Keratinocyte (primary cell): ENCODE data around the gene STX18. TPM values are rescaled to one million over a fixed set of nuclear protein-coding genes. Genes with fewer than 3 reads are reported as not detected.

Experiments used
- DNase-seq: peaks from one replicate; pipeline ENCODE4 v3.0.0-alpha.2; 2011; ENCODE audit warnings: low read depth, missing footprints, low spot score
- FAIRE-seq: peaks from 2 replicates; lab custom pipeline; 2011; peaks lifted over from hg19 to GRCh38; lab: Jason Lieb, UNC
- H2AFZ ChIP-seq: 2 replicates; pipeline ENCODE4 v1.6.0; 2012; ENCODE audit warnings: low read length, control low read depth, inconsistent platforms; ENCODE audit not compliant: control insufficient read depth
- H3K27ac ChIP-seq: 2 replicates; pipeline ENCODE4 v1.5.1; 2011; ENCODE audit warnings: low read length; ENCODE audit not compliant: control insufficient read depth, insufficient read depth
- H3K27me3 ChIP-seq: 3 replicates; pipeline ENCODE4 v1.6.0; 2011; ENCODE audit warnings: low read length; ENCODE audit not compliant: control insufficient read depth, insufficient read depth; ENCODE audit errors: extremely low read depth
- H3K36me3 ChIP-seq, 2 experiments: 2 replicates in 1 of 2; 3 replicates in 1 of 2; pipeline ENCODE4 v1.5.1; 2011; ENCODE audit warnings: low read length in 2 of 2, mild to moderate bottlenecking in 1 of 2; ENCODE audit not compliant: control insufficient read depth in 2 of 2, insufficient read depth in 2 of 2; ENCODE audit errors: extremely low read depth in 1 of 2
- H3K4me1 ChIP-seq: 3 replicates; pipeline ENCODE4 v1.5.1; 2011; ENCODE audit warnings: low read length; ENCODE audit not compliant: control insufficient read depth, insufficient read depth; ENCODE audit errors: extremely low read depth
- H3K4me2 ChIP-seq: 3 replicates; pipeline ENCODE4 v1.6.0; 2011; ENCODE audit warnings: low read depth, low read length; ENCODE audit not compliant: control insufficient read depth, insufficient read depth; ENCODE audit errors: extremely low read depth
- H3K4me3 ChIP-seq, 3 experiments: fragments of 200-600 bp in 1 of 3; sonication (generic) in 1 of 3; 2 replicates in 2 of 3; 3 replicates in 1 of 3; pipeline ENCODE4 v1.5.1; 2011 to 2016; ENCODE audit warnings: low read length in 3 of 3, mild to moderate bottlenecking in 3 of 3, control low read depth in 2 of 3, inconsistent platforms in 1 of 3, low read depth in 1 of 3, mixed read lengths in 1 of 3, mixed run types in 1 of 3, moderate library complexity in 1 of 3; ENCODE audit not compliant: control insufficient read depth in 2 of 3, insufficient read depth in 2 of 3; ENCODE audit errors: extremely low read depth in 1 of 3
- H3K79me2 ChIP-seq: 2 replicates; pipeline ENCODE4 v1.6.0; 2012; ENCODE audit warnings: low read length; ENCODE audit not compliant: control insufficient read depth, insufficient read depth
- H3K9ac ChIP-seq: 3 replicates; pipeline ENCODE4 v1.6.0; 2011; ENCODE audit warnings: low read length; ENCODE audit not compliant: control insufficient read depth, insufficient read depth; ENCODE audit errors: extremely low read depth
- H3K9me1 ChIP-seq: 3 replicates; pipeline ENCODE4 v1.6.0; 2011; ENCODE audit warnings: low read length; ENCODE audit not compliant: control insufficient read depth, insufficient read depth; ENCODE audit errors: extremely low read depth
- H3K9me3 ChIP-seq: 2 replicates; pipeline ENCODE4 v1.5.1; 2012; ENCODE audit warnings: low read depth, low read length; ENCODE audit not compliant: control insufficient read depth
- H4K20me1 ChIP-seq: 3 replicates; pipeline ENCODE4 v1.6.0; 2011; ENCODE audit warnings: low read length; ENCODE audit not compliant: control insufficient read depth, insufficient read depth; ENCODE audit errors: extremely low read depth
- EZH2 ChIP-seq: IDR thresholded peaks from one replicate; pipeline ENCODE4 v1.6.1; 2012; ENCODE audit warnings: inconsistent platforms, mild to moderate bottlenecking, low read length, moderate library complexity
- dilution Hi-C: fragments of 300-500 bp; cut with MboI; formaldehyde crosslinking; loops from one replicate; pipeline ENCODE4 v1.7.0; 2020; ENCODE audit warnings: low sequenced_read_pairs; ENCODE audit not compliant: extremely low pct_ligation_motif_present
- polyA plus RNA-seq, 5 experiments: library from polyadenylated mRNA; depleted of rRNA in 3 of 5; stranded (reverse) in 3 of 5; stranded (forward) in 1 of 5; unstranded in 1 of 5; fragments of >200 nt; gene quantifications; 1 replicate in 1 of 5; 2 replicates in 3 of 5; 3 replicates in 1 of 5; pipeline versions ENCODE4 v1.2.1 to v1.2.3, GENCODE V29; 2011 to 2012; ENCODE audit warnings: missing spikeins in 2 of 5, low read depth in 1 of 5, low replicate concordance in 1 of 5
- TF ChIP-seq, protein P1 (sequence below), 3 experiments: IDR thresholded peaks in 1 of 3; conservative IDR thresholded peaks in 1 of 3; optimal IDR thresholded peaks in 1 of 3; 2 replicates in 2 of 3; 3 replicates in 1 of 3; pipeline versions ENCODE3 to v1.5.1; 2011; ENCODE audit warnings: low read length in 3 of 3, mild to moderate bottlenecking in 3 of 3, moderate library complexity in 2 of 3, control low read depth in 1 of 3, inconsistent platforms in 1 of 3; ENCODE audit not compliant: insufficient read depth in 2 of 3; ENCODE audit errors: extremely low read depth in 1 of 3

Gene STX18
- polyA plus RNA-seq, 1 donor (not counting 4 experiments of a cell fraction or from before 2014, with no cell fraction given), result 21.6 TPM

DNA sequence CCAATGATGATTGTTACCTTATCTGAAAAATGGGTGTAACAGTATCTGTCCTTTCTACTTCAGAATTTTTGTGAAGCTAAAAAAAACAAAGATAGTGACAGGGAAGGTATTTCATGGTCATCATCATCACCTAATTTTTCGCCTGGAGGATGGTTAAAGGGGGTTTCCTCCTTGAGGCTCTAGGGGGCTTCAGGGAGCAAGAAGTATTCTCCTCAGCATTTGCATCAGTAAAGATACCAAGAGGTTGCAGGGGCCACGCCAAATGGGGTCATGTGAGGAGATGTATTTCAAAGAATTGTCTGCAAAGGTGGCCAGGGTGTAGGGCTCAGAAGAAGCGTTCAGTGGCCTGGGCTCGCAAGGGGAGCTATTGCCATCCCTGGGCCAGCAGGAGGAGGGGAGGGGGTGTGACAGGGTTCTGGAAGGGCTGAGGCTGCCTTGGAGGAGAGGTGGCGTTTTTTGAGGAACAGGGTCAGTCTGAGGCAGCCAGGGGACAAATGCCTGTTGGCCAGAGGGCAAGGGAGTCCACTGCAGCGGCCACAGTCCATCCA is 162.2 kb downstream of the STX18 start:
- no peak for FAIRE-seq
- DNase-seq, result no peak
- H3K79me2 ChIP-seq, result no peaks in the 10 kb centered on the region
- no peak overlapping the region for H3K9ac ChIP-seq
- no peak for TF ChIP-seq EZH2
- TF ChIP-seq, protein P1, sequence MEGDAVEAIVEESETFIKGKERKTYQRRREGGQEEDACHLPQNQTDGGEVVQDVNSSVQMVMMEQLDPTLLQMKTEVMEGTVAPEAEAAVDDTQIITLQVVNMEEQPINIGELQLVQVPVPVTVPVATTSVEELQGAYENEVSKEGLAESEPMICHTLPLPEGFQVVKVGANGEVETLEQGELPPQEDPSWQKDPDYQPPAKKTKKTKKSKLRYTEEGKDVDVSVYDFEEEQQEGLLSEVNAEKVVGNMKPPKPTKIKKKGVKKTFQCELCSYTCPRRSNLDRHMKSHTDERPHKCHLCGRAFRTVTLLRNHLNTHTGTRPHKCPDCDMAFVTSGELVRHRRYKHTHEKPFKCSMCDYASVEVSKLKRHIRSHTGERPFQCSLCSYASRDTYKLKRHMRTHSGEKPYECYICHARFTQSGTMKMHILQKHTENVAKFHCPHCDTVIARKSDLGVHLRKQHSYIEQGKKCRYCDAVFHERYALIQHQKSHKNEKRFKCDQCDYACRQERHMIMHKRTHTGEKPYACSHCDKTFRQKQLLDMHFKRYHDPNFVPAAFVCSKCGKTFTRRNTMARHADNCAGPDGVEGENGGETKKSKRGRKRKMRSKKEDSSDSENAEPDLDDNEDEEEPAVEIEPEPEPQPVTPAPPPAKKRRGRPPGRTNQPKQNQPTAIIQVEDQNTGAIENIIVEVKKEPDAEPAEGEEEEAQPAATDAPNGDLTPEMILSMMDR (optimal IDR thresholded peaks at IDR 0.05 in 1 of 3, IDR thresholded peaks at IDR 0.05 in 1 of 3, conservative IDR thresholded peaks at IDR 0.05 in 1 of 3; ENCODE audit: extremely low read depth in 1 of 3, insufficient read depth in 2 of 3, low read length in 3 of 3), result no peak
- dilution Hi-C loops, result no loop called here
- no peaks in the 10 kb centered on the region for H3K9me1 ChIP-seq
- H3K36me3 ChIP-seq, result no peaks in the 10 kb centered on the region
- H3K27me3 ChIP-seq, result peaks cover 6% of the 10 kb centered on the region
- no peaks in the 10 kb centered on the region for H3K9me3 ChIP-seq
- no peaks in the 10 kb centered on the region for H3K4me1 ChIP-seq
- no peak overlapping the region for H3K4me3 ChIP-seq
- no peak overlapping the region for H3K4me2 ChIP-seq
- H4K20me1 ChIP-seq, result no peaks in the 10 kb centered on the region
- H3K27ac ChIP-seq, result no peak overlapping the region
- H2AFZ ChIP-seq, result no peak overlapping the region

DNA sequence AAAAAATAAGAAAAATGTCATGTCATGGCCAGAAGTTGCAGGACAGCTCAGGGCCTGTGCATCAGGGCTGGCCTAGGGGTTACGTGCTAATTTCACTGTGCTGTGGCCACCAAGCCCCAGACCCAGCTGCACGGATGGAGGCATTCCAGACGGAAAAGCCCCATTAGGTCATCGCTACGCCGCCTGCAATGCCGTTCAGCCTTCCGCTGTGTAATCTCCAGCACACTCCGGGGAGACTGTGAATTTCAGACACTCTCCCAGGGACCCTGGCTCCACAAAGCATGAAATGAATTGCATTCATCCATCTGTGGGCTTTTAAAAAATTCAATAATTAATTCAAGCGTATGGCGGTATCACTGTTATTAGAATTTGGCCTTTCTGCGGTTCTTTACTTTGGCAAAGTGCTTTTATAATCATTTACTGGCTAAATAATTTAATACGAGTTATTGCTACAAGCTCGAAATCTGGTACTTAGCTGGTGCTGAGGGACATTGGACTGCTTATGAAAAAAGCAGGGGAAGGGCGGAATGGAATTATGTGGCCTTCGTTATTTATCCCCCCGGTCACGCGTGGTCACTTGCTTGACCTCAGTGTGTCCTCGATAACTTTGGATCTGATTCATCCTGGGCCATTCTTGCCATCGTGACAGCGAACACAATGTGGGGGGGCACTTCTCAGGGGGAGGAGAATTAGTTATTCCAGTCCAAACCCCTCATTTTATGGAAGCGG is 164.0 kb downstream of the STX18 start:
- H3K9me1 ChIP-seq, result no peaks in the 10 kb centered on the region
- H3K79me2 ChIP-seq, result no peaks in the 10 kb centered on the region
- H3K27me3 ChIP-seq, result peaks cover 6% of the 10 kb centered on the region
- H3K4me2 ChIP-seq, result no peak overlapping the region
- no peak for TF ChIP-seq EZH2
- TF ChIP-seq, protein P1 (optimal IDR thresholded peaks at IDR 0.05 in 1 of 3, IDR thresholded peaks at IDR 0.05 in 1 of 3, conservative IDR thresholded peaks at IDR 0.05 in 1 of 3; ENCODE audit: extremely low read depth in 1 of 3, insufficient read depth in 2 of 3, low read length in 3 of 3), result no peak
- H3K9ac ChIP-seq, result no peak overlapping the region
- dilution Hi-C loops, result no loop called here
- peaks cover 2% of the 10 kb centered on the region for H3K9me3 ChIP-seq
- DNase-seq, result no peak
- H3K4me1 ChIP-seq, result no peaks in the 10 kb centered on the region
- H4K20me1 ChIP-seq, result no peaks in the 10 kb centered on the region
- FAIRE-seq, result no peak
- H2AFZ ChIP-seq, result no peak overlapping the region
- no peak overlapping the region for H3K4me3 ChIP-seq
- H3K36me3 ChIP-seq, result no peaks in the 10 kb centered on the region
- H3K27ac ChIP-seq, result no peak overlapping the region
